ENCODE measurements around the gene RBP4.

DNA sequence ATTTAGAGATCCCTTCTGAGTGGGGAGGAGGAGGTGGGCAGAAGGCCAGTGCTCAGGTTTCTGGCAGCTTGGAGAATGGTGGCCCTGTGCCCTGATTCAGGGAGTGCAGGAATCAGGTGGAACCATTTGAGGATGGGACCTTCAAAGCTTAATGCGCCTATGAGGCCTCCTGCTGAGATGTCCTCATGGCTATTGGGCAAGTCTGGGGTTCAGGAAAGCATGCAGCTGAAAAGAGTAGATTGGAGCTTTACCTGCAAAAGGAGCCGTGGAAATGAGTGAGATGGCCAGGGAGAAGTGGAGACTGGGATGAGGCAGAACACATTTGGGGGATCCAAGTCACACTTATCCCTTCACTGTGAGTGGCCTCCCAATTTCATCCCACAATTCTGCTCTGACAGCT, 28.4 kb downstream of the RBP4 start:
- TF ChIP-seq, protein P1, sequence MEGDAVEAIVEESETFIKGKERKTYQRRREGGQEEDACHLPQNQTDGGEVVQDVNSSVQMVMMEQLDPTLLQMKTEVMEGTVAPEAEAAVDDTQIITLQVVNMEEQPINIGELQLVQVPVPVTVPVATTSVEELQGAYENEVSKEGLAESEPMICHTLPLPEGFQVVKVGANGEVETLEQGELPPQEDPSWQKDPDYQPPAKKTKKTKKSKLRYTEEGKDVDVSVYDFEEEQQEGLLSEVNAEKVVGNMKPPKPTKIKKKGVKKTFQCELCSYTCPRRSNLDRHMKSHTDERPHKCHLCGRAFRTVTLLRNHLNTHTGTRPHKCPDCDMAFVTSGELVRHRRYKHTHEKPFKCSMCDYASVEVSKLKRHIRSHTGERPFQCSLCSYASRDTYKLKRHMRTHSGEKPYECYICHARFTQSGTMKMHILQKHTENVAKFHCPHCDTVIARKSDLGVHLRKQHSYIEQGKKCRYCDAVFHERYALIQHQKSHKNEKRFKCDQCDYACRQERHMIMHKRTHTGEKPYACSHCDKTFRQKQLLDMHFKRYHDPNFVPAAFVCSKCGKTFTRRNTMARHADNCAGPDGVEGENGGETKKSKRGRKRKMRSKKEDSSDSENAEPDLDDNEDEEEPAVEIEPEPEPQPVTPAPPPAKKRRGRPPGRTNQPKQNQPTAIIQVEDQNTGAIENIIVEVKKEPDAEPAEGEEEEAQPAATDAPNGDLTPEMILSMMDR (IDR thresholded peaks at IDR 0.05) = no peak
- no peak for TF ChIP-seq ZFX (IDR thresholded peaks at IDR 0.05; ENCODE audit: borderline replicate concordance)

Measured in 22Rv1 (cell line).